ENCODE measurements around the gene CD58. TPM values are rescaled to one million over a fixed set of nuclear protein-coding genes. Genes with fewer than 3 reads are reported as not detected.

Gene CD58
- total RNA-seq, 1 donor from 2014 or later = 19.6 TPM

DNA sequence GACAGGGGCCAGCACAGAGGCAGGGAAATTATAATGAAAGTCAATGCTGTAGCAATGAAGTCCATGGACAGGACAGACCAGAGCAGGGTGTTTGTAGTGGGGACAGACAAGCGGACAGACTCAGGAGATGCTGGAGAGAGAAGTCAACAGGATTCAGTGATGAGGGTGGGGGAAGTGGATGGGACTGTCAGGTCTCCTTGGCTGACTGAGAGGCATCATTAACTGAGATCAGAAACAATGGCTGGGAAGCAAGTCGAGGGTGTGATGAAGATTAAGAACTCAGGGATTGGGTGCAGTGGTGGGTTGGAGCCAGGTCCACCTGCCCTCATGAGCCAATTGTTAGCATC is 25.5 kb downstream of the CD58 start:
- H3K4me3 Mint-ChIP-seq (ENCODE audit: unreplicated experiment) = no peak overlapping the region
- no peak for DNase-seq (ENCODE audit: low spot score)
- peaks cover 17% of the 10 kb centered on the region for H3K36me3 Mint-ChIP-seq (ENCODE audit: low read depth)
- no peaks in the 10 kb centered on the region for H3K9me3 Mint-ChIP-seq (ENCODE audit: low read depth)
- no peak overlapping the region for H3K27ac Mint-ChIP-seq (ENCODE audit: unreplicated experiment)
- H3K4me1 Mint-ChIP-seq (ENCODE audit: low read depth) = peaks cover 7% of the 10 kb centered on the region
- H3K27me3 Mint-ChIP-seq (ENCODE audit: low read depth) = no peaks in the 10 kb centered on the region
- TF ChIP-seq, protein P1, sequence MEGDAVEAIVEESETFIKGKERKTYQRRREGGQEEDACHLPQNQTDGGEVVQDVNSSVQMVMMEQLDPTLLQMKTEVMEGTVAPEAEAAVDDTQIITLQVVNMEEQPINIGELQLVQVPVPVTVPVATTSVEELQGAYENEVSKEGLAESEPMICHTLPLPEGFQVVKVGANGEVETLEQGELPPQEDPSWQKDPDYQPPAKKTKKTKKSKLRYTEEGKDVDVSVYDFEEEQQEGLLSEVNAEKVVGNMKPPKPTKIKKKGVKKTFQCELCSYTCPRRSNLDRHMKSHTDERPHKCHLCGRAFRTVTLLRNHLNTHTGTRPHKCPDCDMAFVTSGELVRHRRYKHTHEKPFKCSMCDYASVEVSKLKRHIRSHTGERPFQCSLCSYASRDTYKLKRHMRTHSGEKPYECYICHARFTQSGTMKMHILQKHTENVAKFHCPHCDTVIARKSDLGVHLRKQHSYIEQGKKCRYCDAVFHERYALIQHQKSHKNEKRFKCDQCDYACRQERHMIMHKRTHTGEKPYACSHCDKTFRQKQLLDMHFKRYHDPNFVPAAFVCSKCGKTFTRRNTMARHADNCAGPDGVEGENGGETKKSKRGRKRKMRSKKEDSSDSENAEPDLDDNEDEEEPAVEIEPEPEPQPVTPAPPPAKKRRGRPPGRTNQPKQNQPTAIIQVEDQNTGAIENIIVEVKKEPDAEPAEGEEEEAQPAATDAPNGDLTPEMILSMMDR (IDR thresholded peaks at IDR 0.05) = no peak

DNA sequence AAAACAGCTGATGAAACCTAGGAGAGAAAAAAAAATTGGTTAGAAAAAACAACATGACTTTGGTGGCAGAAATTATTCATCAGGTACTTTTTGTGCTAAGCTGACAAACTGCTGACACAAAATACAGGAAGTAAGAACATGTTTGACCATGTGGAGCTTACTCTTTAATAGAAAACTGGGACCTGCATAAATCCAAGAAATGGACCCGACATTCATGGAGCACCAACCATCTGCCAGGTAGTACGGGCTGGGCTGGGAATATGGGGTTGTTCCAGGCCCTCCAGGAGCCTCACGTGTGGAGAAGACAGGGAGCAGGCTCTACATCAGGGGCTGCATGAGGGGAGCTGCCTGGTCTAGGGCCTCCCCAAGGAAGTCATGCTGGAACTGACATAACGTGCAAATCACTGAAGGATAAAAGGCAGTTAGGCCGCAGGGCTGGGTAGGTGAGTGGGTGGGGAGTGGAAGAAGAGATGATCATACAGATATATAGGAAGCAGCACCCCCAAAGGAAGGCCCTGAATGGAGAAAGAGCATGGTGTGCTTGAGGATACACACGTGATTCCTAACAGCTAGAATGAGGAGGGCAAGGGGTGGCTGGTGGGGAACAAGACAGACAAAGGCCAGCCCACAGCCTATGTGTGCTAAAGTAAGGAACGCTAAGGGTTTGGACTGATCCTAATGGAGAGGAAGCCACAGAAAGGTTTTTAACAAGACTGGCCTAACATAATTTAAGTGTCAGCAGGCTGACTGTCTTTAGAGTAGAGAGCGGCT is 26.1 kb downstream of the CD58 start:
- Mint-ChIP-seq H3K27ac (ENCODE audit: unreplicated experiment) (no peak overlapping the region), H3K9me3 (ENCODE audit: low read depth) (no peaks in the 10 kb centered on the region), H3K36me3 (ENCODE audit: low read depth) (peaks cover 17% of the 10 kb centered on the region), H3K4me3 (ENCODE audit: unreplicated experiment) (no peak overlapping the region), H3K27me3 (ENCODE audit: low read depth) (no peaks in the 10 kb centered on the region), H3K4me1 (ENCODE audit: low read depth) (peaks cover 7% of the 10 kb centered on the region)
- TF ChIP-seq, protein P1 (IDR thresholded peaks at IDR 0.05) = no peak
- DNase-seq (ENCODE audit: low spot score) = no peak

DNA sequence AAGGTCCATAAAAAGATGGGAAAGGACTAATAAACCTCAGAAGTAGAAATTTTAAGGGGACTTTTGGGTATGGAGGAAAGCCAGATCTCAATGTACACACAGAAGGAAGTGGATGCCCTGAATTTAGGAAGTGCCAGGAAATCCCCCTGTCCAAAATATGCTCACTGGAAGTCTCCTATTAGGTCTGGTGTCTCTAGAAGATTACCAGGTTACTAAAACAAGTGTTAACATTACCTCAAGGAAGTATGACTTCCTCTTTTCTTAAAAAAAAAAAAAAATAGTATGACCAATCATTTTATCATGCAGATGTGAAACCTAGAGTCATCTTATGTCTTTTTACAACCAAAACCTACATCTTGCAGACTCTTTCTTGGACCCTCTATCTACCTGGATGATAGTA is 30.7 kb downstream of the CD58 start:
- TF ChIP-seq, protein P1 (IDR thresholded peaks at IDR 0.05) = no peak
- Mint-ChIP-seq H3K9me3 (ENCODE audit: low read depth) (no peaks in the 10 kb centered on the region), H3K27me3 (ENCODE audit: low read depth) (no peaks in the 10 kb centered on the region), H3K36me3 (ENCODE audit: low read depth) (peaks cover 24% of the 10 kb centered on the region), H3K4me3 (ENCODE audit: unreplicated experiment) (no peak overlapping the region), H3K4me1 (ENCODE audit: low read depth) (peaks cover 9% of the 10 kb centered on the region), H3K27ac (ENCODE audit: unreplicated experiment) (no peak overlapping the region)
- no peak for DNase-seq (ENCODE audit: low spot score)

DNA sequence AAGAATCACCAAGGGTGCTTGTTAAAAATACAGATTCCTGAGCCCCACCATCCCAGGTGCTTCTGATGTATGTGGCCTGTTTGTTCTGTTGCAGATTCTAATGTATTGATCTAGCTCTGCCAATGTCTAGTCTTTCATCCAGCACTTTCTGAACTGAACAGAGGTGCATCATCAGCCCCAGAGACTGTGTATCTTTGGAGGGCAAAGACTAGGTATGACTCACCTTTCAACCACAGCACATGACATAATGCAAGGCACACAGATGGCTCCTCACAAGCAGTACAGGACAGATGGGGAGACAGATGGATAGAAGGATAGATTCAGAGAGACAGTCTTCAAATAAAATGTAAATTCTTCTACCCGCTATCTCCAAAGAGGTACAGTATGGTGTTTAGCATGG is 32.3 kb downstream of the CD58 start:
- TF ChIP-seq, protein P1 (IDR thresholded peaks at IDR 0.05) = no peak
- peaks cover 2% of the 10 kb centered on the region for H3K4me1 Mint-ChIP-seq (ENCODE audit: low read depth)
- no peak for DNase-seq (ENCODE audit: low spot score)
- peaks cover 32% of the 10 kb centered on the region for H3K36me3 Mint-ChIP-seq (ENCODE audit: low read depth)
- H3K4me3 Mint-ChIP-seq (ENCODE audit: unreplicated experiment) = no peak overlapping the region
- H3K27ac Mint-ChIP-seq (ENCODE audit: unreplicated experiment) = no peak overlapping the region
- H3K27me3 Mint-ChIP-seq (ENCODE audit: low read depth) = no peaks in the 10 kb centered on the region
- no peaks in the 10 kb centered on the region for H3K9me3 Mint-ChIP-seq (ENCODE audit: low read depth)

DNA sequence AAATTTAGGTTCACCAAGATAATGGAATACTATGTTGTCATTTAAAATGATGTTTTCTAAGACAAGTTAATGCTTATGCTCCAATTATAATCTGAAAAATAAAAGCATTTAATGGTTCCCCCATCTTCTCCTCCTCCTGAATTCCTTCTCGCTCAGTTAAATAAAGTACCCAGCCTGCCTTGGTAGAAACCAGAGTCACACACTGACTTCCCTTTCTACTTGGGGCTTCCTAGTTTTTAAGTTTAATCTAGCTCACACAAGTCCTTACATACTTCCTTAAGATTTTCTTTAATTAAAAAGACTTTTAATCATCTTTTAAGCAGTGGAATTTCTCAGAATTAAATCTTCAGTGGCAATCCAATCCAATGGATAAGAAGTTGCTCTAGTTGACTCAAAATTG is 32.9 kb downstream of the CD58 start:
- no peaks in the 10 kb centered on the region for H3K9me3 Mint-ChIP-seq (ENCODE audit: low read depth)
- no peak overlapping the region for H3K27ac Mint-ChIP-seq (ENCODE audit: unreplicated experiment)
- peaks cover 28% of the 10 kb centered on the region for H3K36me3 Mint-ChIP-seq (ENCODE audit: low read depth)
- TF ChIP-seq, protein P1 (IDR thresholded peaks at IDR 0.05) = no peak
- H3K27me3 Mint-ChIP-seq (ENCODE audit: low read depth) = no peaks in the 10 kb centered on the region
- no peak for DNase-seq (ENCODE audit: low spot score)
- no peak overlapping the region for H3K4me3 Mint-ChIP-seq (ENCODE audit: unreplicated experiment)
- peaks cover 2% of the 10 kb centered on the region for H3K4me1 Mint-ChIP-seq (ENCODE audit: low read depth)

All from chondrocyte (in vitro differentiated cells).